Measurements from ENCODE around the gene TSPAN2.
A peak's percentile ranks its signal among the peaks of the same experiment; 100 is the strongest.

TSPAN2 gene

GRCh38 chr1:115099693-115100050 lies 10.4 kb upstream of the TSPAN2 start:
- TF ChIP-seq CTCF (IDR thresholded peaks at IDR 0.05; ENCODE audit: insufficient read depth, low read depth, low read length, missing control alignments), result no peak
- peak overlapping the region; percentile 45 for H3K4me3 ChIP-seq (ENCODE audit: low read depth, low read length)

GRCh38 chr1:115098979-115099692 lies 9.8 kb upstream of the TSPAN2 start:
- peak; percentile 75 for DNase-seq (ENCODE audit: low read depth)
- H3K4me3 ChIP-seq (ENCODE audit: low read depth, low read length), result peak overlapping the region; percentile 45
- no peak for TF ChIP-seq CTCF (IDR thresholded peaks at IDR 0.05; ENCODE audit: insufficient read depth, low read depth, low read length, missing control alignments)

More at GRCh38 chr1:115099693-115100050, 10.4 kb upstream of the TSPAN2 start:
- no peak for DNase-seq (ENCODE audit: low read depth)

DNA sequence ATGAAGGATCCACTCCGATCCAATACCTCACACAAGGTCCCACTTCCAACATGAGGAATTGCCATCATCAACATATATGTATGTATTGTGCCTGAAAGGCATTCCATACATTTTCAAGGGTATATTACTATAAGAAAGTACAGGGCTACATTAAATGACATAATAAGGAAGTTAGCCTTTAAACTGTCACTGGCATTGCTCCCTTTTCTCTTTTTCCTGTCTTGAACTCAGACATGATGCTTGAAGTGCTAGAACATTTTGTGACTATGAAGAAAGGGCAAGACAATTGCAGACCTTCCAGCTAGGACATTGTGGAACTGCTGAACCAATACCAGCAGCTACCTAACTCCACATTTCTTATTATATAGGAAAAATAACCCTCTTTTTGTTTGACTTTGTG lies 2.9 kb upstream of the TSPAN2 start:
- H3K4me3 ChIP-seq (ENCODE audit: low read depth, low read length), result no peak overlapping the region
- DNase-seq (ENCODE audit: low read depth), result no peak
- no peak for TF ChIP-seq CTCF (IDR thresholded peaks at IDR 0.05; ENCODE audit: insufficient read depth, low read depth, low read length, missing control alignments)

GRCh38 chr1:115091572-115091971 lies 2.3 kb upstream of the TSPAN2 start:
- no peak overlapping the region for H3K4me3 ChIP-seq (ENCODE audit: low read depth, low read length)
- no peak for DNase-seq (ENCODE audit: low read depth)
- TF ChIP-seq CTCF (IDR thresholded peaks at IDR 0.05; ENCODE audit: insufficient read depth, low read depth, low read length, missing control alignments), result no peak

DNA sequence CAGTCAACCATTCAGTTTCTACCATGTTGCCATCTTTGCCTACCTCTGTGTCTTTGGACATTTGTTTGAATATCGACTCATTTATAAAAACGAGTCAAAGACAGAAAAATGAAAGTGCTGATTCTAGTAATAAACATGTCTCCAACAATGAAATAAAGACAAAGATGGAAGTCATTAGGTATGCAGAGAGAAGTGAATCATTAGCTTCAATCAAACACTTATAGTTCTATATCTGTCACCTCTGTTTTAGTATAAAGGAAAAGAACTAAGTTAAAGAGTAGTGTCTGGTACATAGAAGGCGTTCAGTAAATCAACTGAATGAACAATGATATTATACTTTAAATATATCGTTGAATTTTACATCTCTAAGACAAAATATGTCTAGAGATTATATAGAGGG lies 1.7 kb upstream of the TSPAN2 start:
- no peak for DNase-seq (ENCODE audit: low read depth)
- no peak for TF ChIP-seq CTCF (IDR thresholded peaks at IDR 0.05; ENCODE audit: insufficient read depth, low read depth, low read length, missing control alignments)
- H3K4me3 ChIP-seq (ENCODE audit: low read depth, low read length), result no peak overlapping the region

DNA sequence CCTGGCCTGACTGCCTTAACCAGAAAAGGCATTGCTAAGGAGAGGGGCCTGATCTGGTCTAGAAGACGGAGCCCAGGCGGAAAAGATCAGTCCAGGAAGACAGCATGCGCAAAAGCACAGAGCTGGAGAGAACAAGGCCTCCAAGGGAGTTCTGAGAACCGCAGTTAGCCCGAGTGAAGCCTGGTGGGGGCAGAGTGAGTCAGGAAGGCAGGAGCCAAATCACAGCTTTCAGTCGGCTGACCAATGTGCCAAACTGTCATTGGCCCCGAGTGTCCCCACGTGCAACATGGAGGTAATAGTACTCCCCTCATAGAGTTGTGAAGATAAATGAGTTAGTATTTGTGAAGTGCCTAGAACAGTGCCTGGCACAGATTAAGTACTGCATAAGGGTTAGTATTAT lies 1.2 kb upstream of the TSPAN2 start:
- TF ChIP-seq CTCF (IDR thresholded peaks at IDR 0.05; ENCODE audit: insufficient read depth, low read depth, low read length, missing control alignments), result no peak
- no peak overlapping the region for H3K4me3 ChIP-seq (ENCODE audit: low read depth, low read length)
- DNase-seq (ENCODE audit: low read depth), result no peak

GRCh38 chr1:115090186-115090490 lies 835 bp upstream of the TSPAN2 start:
- H3K4me3 ChIP-seq (ENCODE audit: low read depth, low read length), result no peak overlapping the region

More at GRCh38 chr1:115090186-115090490, 835 bp upstream of the TSPAN2 start:
- TF ChIP-seq CTCF (IDR thresholded peaks at IDR 0.05; ENCODE audit: insufficient read depth, low read depth, low read length, missing control alignments), result no peak
- no peak for DNase-seq (ENCODE audit: low read depth)

Data from GM12865 (cell line).